Epithelial cell of proximal tubule (primary cell): ENCODE data around the gene ENOX1. TPM values are rescaled to one million over a fixed set of nuclear protein-coding genes. Genes with fewer than 3 reads are reported as not detected.

Source experiments
- DNase-seq: peaks from one replicate; pipeline ENCODE4 v3.0.0-alpha.2; 2011; ENCODE audit warnings: low read depth
- H3K4me3 ChIP-seq: 2 replicates; pipeline ENCODE4 v1.5.1; 2011; ENCODE audit warnings: low read depth, mild to moderate bottlenecking, low read length
- CTCF ChIP-seq: conservative IDR thresholded peaks from 2 replicates; pipeline ENCODE4 v1.5.1; 2012; ENCODE audit warnings: low read depth, mild to moderate bottlenecking, low read length
- total RNA-seq: library from RNA; depleted of rRNA; stranded (reverse); fragments of >200 nt; gene quantifications from 2 replicates; pipeline ENCODE4 v1.2.3, GENCODE V29; 2015

The ENOX1 gene
- total RNA-seq, 1 donor from 2014 or later = 0.17 TPM

GRCh38 chr13:43657485-43657884, 129.3 kb downstream of the ENOX1 start:
- TF ChIP-seq CTCF = no peak
- DNase-seq = no peak
- no peak overlapping the region for H3K4me3 ChIP-seq

GRCh38 chr13:43653980-43654379, 132.8 kb downstream of the ENOX1 start:
- H3K4me3 ChIP-seq = no peak overlapping the region
- no peak for TF ChIP-seq CTCF
- no peak for DNase-seq

- TF ChIP-seq CTCF = no peak
- no peak for DNase-seq
- no peak overlapping the region for H3K4me3 ChIP-seq
These were observed 133.4 kb downstream of the ENOX1 start for GRCh38 chr13:43653395-43653794.

- H3K4me3 ChIP-seq = no peak overlapping the region
- no peak for DNase-seq
- no peak for TF ChIP-seq CTCF
These were observed 134.0 kb downstream of the ENOX1 start for GRCh38 chr13:43652760-43653159.

GRCh38 chr13:43650882-43651281, 135.9 kb downstream of the ENOX1 start:
- no peak for DNase-seq
- no peak overlapping the region for H3K4me3 ChIP-seq
- TF ChIP-seq CTCF = no peak

- no peak for DNase-seq
- TF ChIP-seq CTCF = no peak
- no peak overlapping the region for H3K4me3 ChIP-seq
These were observed 138.0 kb downstream of the ENOX1 start for GRCh38 chr13:43648733-43649132.

- no peak for TF ChIP-seq CTCF
- no peak overlapping the region for H3K4me3 ChIP-seq
- DNase-seq = no peak
These were observed 139.3 kb downstream of the ENOX1 start for GRCh38 chr13:43647471-43647870.
